Heart right ventricle (tissue), 16 donors: ENCODE results near the gene KIAA0825. TPM values are rescaled to one million over a fixed set of nuclear protein-coding genes. Genes with fewer than 3 reads are reported as not detected.

Experiments used
- ATAC-seq, 8 donors: fragments of 200-7000 bp; cut with Tn5 transposase; one replicate each; pipeline ENCODE4 v1.9.1; 2020; ENCODE audit warnings: mild to moderate bottlenecking in 8 of 8, moderate library complexity in 8 of 8, moderate number of reproducible peaks in 1 of 8
- DNase-seq, 2 donors: peaks; one replicate each; pipeline ENCODE4 v3.0.0-alpha.2; 2020
- H3K27ac ChIP-seq, 10 donors: fragments of 200-600 bp; sonication (generic) in 2 of 10; one replicate each; pipeline versions ENCODE4 v1.5.0 to v1.8.0; 2020 to 2022; ENCODE audit warnings: mild to moderate bottlenecking in 3 of 10
- H3K27me3 ChIP-seq, 7 donors: fragments of 200-600 bp; one replicate each; pipeline ENCODE4 v1.8.0; 2021 to 2022; ENCODE audit warnings: mild to moderate bottlenecking in 2 of 7
- H3K36me3 ChIP-seq, 9 donors: fragments of 200-600 bp; sonication (generic) in 1 of 9; one replicate each; pipeline versions ENCODE4 v1.5.0 to v1.8.0; 2020 to 2022; ENCODE audit warnings: mild to moderate bottlenecking in 2 of 9
- H3K4me1 ChIP-seq, 9 donors: fragments of 200-600 bp; sonication (generic) in 1 of 9; one replicate each; pipeline versions ENCODE4 v1.5.0 to v1.8.0; 2020 to 2022; ENCODE audit warnings: mild to moderate bottlenecking in 4 of 9
- H3K4me3 ChIP-seq, 10 donors: fragments of 200-600 bp; sonication (generic) in 2 of 10; one replicate each; pipeline versions ENCODE4 v1.5.0 to v1.8.0; 2020 to 2022; ENCODE audit warnings: mild to moderate bottlenecking in 7 of 10, moderate library complexity in 2 of 10
- H3K9me3 ChIP-seq, 11 donors: fragments of 200-600 bp in 10 of 11; sonication (generic) in 2 of 11; one replicate each; pipeline versions ENCODE4 v1.5.0 to v1.8.0; 2013 to 2022; ENCODE audit warnings: mild to moderate bottlenecking in 2 of 11, control low read depth in 1 of 11, moderate library complexity in 1 of 11
- WGBS, 2 donors: extraction: QIAGEN DNeasy Blood & Tissue Kit; methylation state at CpG; one replicate each; pipeline ENCODE4 v1.1.7; 2013; ENCODE audit warnings: inconsistent platforms in 1 of 2; 5-methylcytosine and 5-hydroxymethylcytosine counted together
- intact Hi-C, 10 donors: fragments of 100-400 bp; cut with DNase I; formaldehyde crosslinking; loops; one replicate each; pipeline versions ENCODE4 v1.11.1 to v1.14.2; 2022
- polyA plus RNA-seq, 2 donors: library from polyadenylated mRNA; stranded (reverse); fragments of 200-250 nt; gene quantifications; one replicate each; pipeline ENCODE4 v1.2.3, GENCODE V29; 2013
- total RNA-seq, 10 donors: library from RNA; stranded (reverse); fragmentation: NEBNext Ultra II Directional in 3 of 10; extraction: Animal tissue kit (Norgen Biotek cat#: 25700) in 3 of 10; gene quantifications; one replicate each; pipeline versions ENCODE4 v1.2.1 to v1.2.4, GENCODE V29; 2021 to 2023
- TF ChIP-seq, protein P1 (sequence below), 9 donors: fragments of 200-600 bp; sonication (generic) in 2 of 9; IDR thresholded peaks; one replicate each; pipeline versions ENCODE4 v1.5.0 to v1.8.0; 2021 to 2022; ENCODE audit warnings: antibody characterized with exemption in 9 of 9, mild to moderate bottlenecking in 5 of 9, moderate library complexity in 1 of 9
- donor health status: Arrhythmogenic right ventricular cardiomyopathy.
- donor health status: ischemic (EF 13 %, LVEDD 7.1; RV severe dilation, severe dysfunction).
- donor health status: healthy with polysubstance abuse.
- donor health status: DM: no; HTN: yes; CAD: no.
- donor health status: DM: no; HTN: no; CAD: no.
- donor health status: ischemic (EF 25% LVEDD 6.9; RV normal size, moderate dysfunction).
- donor health status: ischemic (EF 25% LVEDD 5.7; RV mildly dilated, moderate dysfunction).
- donor health status: healthy.
- donor health status: DM: yes; HTN: yes; CAD: no.
- donor health status: Ischemic cardiomyopathy.
- donor health status: ischemic (EF 35%, LVEDD 5.7; RV mildly dilated, moderate dysfunction).
- donor health status: nonischemic (EF 11% LVEDD 7.7; RV severe dilation, severe dysfunction).
- donor health status: DM: yes; HTN: yes; CAD: no.
- donor health status: PGD.
- donor health status: ischemic (EF 29% LVEDD 5.4; RV normal size, mild dysfunction).
- donor health status: nonischemic (EF 23%, LVEDD 6.1; RV moderate dilation, normal function).

The KIAA0825 gene
- total and polyA plus RNA-seq, 12 donors = 0.36 to 3.5 (median 2.4) TPM

DNA sequence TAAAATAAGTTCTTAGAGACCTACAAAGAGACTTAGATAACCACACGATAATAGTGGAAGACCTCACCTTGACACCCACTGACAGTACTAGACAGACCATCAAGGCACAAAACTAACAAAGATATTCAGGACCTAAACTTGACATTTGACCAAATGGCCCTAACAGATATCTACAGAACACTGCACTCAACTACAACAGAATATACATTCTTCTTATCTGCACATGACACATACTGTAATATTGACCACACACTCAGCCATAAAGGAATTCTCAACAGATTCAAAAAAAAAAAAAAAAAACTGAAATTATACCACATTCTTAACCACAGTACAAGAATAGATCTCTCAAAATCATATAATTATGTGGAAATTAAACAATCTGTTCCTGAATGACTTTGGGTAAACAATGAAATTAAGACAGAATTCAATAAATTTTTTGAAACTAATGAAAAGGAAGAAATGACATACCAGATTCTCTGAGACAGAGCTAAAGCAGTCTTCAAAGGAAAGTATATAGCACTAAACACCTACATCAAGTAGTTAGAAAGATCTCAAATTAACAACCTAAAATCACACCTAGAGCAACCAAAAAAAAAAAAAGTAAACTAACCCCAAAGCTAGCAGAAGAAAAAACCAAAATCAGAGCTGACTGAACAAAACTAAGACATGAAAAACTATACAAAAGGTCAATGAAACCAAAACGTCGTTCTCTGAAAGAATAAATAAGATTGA, 514.7 kb downstream of the KIAA0825 start:
- H3K4me3 ChIP-seq = no peak overlapping the region
- no peaks in the 10 kb centered on the region for H3K36me3 ChIP-seq
- H3K4me1 ChIP-seq = no peaks in the 10 kb centered on the region
- peaks cover 0 to 25% (median 20%) of the 10 kb centered on the region in 11 donors for H3K9me3 ChIP-seq
- DNase-seq (no peak), ATAC-seq (no peak)
- TF ChIP-seq, protein P1, sequence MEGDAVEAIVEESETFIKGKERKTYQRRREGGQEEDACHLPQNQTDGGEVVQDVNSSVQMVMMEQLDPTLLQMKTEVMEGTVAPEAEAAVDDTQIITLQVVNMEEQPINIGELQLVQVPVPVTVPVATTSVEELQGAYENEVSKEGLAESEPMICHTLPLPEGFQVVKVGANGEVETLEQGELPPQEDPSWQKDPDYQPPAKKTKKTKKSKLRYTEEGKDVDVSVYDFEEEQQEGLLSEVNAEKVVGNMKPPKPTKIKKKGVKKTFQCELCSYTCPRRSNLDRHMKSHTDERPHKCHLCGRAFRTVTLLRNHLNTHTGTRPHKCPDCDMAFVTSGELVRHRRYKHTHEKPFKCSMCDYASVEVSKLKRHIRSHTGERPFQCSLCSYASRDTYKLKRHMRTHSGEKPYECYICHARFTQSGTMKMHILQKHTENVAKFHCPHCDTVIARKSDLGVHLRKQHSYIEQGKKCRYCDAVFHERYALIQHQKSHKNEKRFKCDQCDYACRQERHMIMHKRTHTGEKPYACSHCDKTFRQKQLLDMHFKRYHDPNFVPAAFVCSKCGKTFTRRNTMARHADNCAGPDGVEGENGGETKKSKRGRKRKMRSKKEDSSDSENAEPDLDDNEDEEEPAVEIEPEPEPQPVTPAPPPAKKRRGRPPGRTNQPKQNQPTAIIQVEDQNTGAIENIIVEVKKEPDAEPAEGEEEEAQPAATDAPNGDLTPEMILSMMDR (IDR thresholded peaks at IDR 0.05) = no peak
- no peak overlapping the region for H3K27ac ChIP-seq
- no peaks in the 10 kb centered on the region for H3K27me3 ChIP-seq
- 80 to 85% methylated on average over 3 of the region's 3 CpGs for WGBS, 2 donors
- intact Hi-C loops = no loop called here

Other genes with a start within 250 kb of the KIAA0825 start
- 10 to 100 TPM in 1 of 10 donors, 1 to 10 TPM in 9; 3.4 to 10.0 (median 5.0) TPM for gene SLF1, start 65 bp upstream of the KIAA0825 start, total RNA-seq
- gene SLF1, start 65 bp upstream of the KIAA0825 start, polyA plus RNA-seq = 1 to 10 TPM; 2.3 to 3.8 TPM